ENCODE results near the gene PRDX2. TPM values are rescaled to one million over a fixed set of nuclear protein-coding genes. Genes with fewer than 3 reads are reported as not detected.

Gene PRDX2
- polyA plus RNA-seq, 1 experiment, result 187 TPM

DNA sequence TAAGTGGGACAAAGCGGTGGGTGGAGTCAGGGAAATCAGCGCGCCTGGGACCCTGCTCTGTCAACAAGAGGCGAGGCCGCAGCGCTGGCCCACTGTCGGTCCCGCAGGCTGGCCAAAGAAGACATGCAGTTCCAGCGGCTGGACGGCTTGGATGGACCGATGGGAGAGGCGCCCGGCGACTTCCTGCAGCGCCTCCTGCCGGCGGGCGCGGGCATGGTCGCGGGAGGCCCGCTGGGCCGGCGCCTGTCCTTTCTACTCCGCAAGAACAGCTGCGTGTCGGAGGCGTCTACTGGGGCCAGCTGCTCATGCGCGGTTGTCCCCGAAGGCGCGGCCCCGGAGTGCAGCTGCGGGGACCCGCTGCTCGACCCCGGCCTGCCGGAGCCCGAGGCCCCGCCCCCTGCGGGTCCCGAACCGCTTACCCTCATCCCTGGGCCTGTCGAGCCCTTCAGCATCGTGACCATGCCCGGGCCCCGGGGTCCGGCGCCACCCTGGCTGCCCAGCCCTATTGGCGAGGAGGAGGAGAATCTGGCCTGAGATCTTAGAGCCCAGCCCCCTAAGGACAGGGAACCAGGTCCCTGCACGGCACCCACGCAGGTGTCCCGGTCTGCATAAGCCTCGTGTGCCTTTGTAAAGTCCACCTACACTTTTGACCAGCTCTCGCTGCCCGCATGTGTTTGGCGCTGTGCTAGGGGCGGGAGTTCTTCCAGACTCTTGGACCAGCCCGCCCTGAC, 43.9 kb downstream of the PRDX2 start:
- ChIA-PET CTCF (interaction anchor here (0.6 to 11.9 kb wide), 32 partner anchors 8 to 1082 kb away, joined by 3 to 247 read pairs (median 4); partner anchors contain the start of genes GET3 and RNASEH2A), POLR2A (interaction anchor here (0.6 to 2.4 kb wide), 4 partner anchors 9 to 36 kb away, joined by 3 to 10 read pairs (median 3); partner anchors contain the start of genes JUNB and TRIR)
- Histone ChIP-seq H3K9me3 (ENCODE audit: control insufficient read depth, insufficient read depth, low read length) (no peaks in the 10 kb centered on the region; the same call in 1 of the 2 replicates), H3K4me3 (ENCODE audit: low read depth, low read length) (peak overlapping the region; percentile 53), H3K27ac (ENCODE audit: low read depth, low read length) (no peak overlapping the region), H3K27me3 (ENCODE audit: control insufficient read depth, insufficient read depth, low read length) (peaks cover 3% of the 10 kb centered on the region)
- TF ChIP-seq, protein P1, sequence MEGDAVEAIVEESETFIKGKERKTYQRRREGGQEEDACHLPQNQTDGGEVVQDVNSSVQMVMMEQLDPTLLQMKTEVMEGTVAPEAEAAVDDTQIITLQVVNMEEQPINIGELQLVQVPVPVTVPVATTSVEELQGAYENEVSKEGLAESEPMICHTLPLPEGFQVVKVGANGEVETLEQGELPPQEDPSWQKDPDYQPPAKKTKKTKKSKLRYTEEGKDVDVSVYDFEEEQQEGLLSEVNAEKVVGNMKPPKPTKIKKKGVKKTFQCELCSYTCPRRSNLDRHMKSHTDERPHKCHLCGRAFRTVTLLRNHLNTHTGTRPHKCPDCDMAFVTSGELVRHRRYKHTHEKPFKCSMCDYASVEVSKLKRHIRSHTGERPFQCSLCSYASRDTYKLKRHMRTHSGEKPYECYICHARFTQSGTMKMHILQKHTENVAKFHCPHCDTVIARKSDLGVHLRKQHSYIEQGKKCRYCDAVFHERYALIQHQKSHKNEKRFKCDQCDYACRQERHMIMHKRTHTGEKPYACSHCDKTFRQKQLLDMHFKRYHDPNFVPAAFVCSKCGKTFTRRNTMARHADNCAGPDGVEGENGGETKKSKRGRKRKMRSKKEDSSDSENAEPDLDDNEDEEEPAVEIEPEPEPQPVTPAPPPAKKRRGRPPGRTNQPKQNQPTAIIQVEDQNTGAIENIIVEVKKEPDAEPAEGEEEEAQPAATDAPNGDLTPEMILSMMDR (IDR thresholded peaks at IDR 0.05; ENCODE audit: low read depth, low read length), result peak; percentile 76
- DNase-seq (ENCODE audit: low read depth, low spot score), result no peak

DNA sequence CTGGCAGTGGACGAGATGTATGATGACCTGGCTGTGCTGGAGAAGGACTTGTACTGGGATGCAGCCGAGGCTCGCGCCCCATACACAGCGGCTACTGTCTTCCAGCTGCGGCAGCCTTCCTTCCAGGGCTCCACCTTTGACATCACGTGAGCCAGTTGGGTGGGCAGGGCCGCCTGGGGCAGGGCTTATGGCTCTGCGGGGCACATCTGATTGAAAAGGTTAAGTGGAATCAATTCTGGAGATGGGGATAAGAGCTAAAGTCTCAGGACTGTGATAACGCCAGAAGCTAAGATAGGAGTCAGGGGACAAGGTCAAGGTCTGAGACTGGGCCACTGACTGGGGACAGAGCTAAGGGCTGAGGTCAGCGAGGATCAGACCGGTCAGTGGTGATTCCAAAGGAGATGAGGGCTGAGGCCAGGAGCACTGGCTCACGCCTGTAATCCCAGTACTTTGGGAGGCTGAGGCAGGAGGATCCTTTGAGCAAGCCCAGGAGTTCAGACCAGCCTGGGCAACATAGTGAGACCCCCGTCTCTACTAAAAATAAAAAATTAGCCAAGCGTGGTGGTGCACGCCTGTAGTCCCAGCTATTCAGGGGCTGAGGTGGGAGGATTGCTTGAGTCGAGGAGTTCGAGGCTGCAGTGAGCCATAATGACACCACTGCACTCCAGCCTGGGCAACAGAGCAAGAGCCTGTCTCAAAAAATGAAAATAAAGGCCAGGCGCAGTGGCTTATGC, 45.3 kb downstream of the PRDX2 start:
- Histone ChIP-seq H3K27ac (ENCODE audit: low read depth, low read length) (no peak overlapping the region), H3K9me3 (ENCODE audit: control insufficient read depth, insufficient read depth, low read length) (no peaks in the 10 kb centered on the region; the same call in 1 of the 2 replicates), H3K27me3 (ENCODE audit: control insufficient read depth, insufficient read depth, low read length) (peaks cover 10% of the 10 kb centered on the region), H3K4me3 (ENCODE audit: low read depth, low read length) (no peak overlapping the region)
- CTCF ChIA-PET, result interaction anchor here (1.6 to 5.1 kb wide), 4 partner anchors 10 to 41 kb away, joined by 3 to 52 read pairs (median 28); no protein-coding TSS in a partner anchor
- TF ChIP-seq, protein P1 (IDR thresholded peaks at IDR 0.05; ENCODE audit: low read depth, low read length), result no peak
- POLR2A ChIA-PET, result interaction anchor here (0.6 to 0.9 kb wide), 2 partner anchors 9 to 16 kb away, joined by 3 read pairs; no protein-coding TSS in a partner anchor
- DNase-seq (ENCODE audit: low read depth, low spot score), result no peak

DNA sequence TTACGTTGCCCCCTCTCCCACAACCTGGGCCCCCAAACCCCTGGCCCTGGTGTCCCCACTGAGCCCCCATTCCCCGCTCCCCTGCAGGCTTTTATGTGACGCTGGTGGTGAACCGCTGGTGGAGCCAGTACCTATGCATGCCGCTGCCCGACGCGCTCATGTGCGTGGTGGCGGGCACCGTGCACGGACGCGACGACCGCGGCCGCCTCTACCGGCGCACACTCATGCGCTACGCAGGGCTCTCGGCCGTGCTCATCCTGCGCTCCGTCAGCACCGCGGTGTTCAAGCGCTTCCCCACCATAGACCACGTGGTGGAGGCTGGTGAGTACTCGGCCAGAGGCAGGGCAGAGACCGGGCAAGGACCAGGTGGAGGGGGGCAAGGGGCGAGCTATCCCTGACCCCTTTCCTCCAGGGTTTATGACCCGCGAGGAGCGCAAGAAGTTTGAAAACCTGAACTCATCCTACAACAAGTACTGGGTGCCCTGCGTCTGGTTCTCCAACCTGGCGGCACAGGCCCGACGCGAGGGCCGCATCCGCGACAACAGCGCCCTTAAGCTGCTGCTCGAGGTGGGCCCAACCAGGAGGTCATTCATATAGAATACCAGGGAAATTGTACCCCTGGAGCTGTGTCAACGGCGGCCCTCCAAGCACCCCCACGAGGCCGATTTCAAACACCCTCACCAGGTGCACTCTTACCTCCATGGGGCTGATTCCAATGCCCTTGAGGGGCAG, 47.0 kb downstream of the PRDX2 start:
- ChIA-PET POLR2A (no interaction called here), CTCF (interaction anchor here (0.6 to 5.1 kb wide), 5 partner anchors 11 to 92 kb away, joined by 3 to 52 read pairs (median 6); no protein-coding TSS in a partner anchor)
- H3K4me3 ChIP-seq (ENCODE audit: low read depth, low read length), result no peak overlapping the region
- no peak overlapping the region for H3K27ac ChIP-seq (ENCODE audit: low read depth, low read length)
- no peak for DNase-seq (ENCODE audit: low read depth, low spot score)
- no peaks in the 10 kb centered on the region; the same call in 1 of the 2 replicates for H3K9me3 ChIP-seq (ENCODE audit: control insufficient read depth, insufficient read depth, low read length)
- peaks cover 12% of the 10 kb centered on the region for H3K27me3 ChIP-seq (ENCODE audit: control insufficient read depth, insufficient read depth, low read length)
- TF ChIP-seq, protein P1 (IDR thresholded peaks at IDR 0.05; ENCODE audit: low read depth, low read length), result no peak

DNA sequence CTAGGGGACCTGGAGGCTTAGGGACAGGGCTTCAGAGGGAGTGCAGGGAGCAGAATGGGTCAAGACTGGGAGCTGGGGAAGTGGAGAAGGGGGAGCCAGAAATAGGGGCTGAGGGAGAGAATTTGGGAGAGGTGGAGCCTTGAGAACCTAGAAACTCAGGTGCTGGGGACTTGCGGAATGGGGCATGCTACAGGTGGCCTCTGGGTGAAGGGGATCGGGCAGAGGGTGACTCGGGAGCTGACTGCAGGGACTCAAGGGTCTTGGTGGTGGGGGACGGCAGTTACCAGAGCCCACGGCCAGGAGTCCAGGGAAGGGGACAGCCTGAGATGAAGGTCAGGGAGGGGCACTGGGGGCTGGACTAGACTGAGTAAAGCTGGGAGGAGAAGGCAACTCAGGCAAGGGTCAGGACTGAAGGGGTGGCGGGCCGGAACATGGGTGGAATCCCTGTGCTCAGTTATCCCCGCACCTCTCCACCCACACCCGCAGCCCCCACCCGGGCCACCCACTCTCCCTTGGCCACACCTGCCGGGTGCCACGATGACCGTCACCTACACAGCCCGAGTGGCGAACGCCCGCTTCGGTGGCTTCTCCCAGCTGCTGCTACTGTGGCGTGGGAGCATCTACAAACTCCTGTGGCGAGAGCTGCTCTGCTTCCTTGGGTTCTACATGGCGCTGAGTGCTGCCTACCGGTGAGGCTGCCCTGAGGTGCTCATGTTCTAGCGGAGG, 49.4 kb downstream of the PRDX2 start:
- ChIA-PET CTCF (interaction anchor here (1.1 to 2.2 kb wide), 2 partner anchors 8 to 14 kb away, joined by 6 to 9 read pairs; no protein-coding TSS in a partner anchor), POLR2A (no interaction called here)
- no peak overlapping the region for H3K27ac ChIP-seq (ENCODE audit: low read depth, low read length)
- TF ChIP-seq, protein P1 (IDR thresholded peaks at IDR 0.05; ENCODE audit: low read depth, low read length), result no peak
- peaks cover 9% of the 10 kb centered on the region for H3K9me3 ChIP-seq (ENCODE audit: control insufficient read depth, insufficient read depth, low read length)
- H3K27me3 ChIP-seq (ENCODE audit: control insufficient read depth, insufficient read depth, low read length), result peaks cover 12% of the 10 kb centered on the region
- no peak overlapping the region for H3K4me3 ChIP-seq (ENCODE audit: low read depth, low read length)
- DNase-seq (ENCODE audit: low read depth, low spot score), result no peak

Measured in AG04450 (cell line).